Peyer's patch (tissue), 4 donors: ENCODE data around the gene KDM4C. TPM values are rescaled to one million over a fixed set of nuclear protein-coding genes. Genes with fewer than 3 reads are reported as not detected.

ENCODE experiments used
- DNase-seq, 3 donors: peaks; one replicate each; pipeline ENCODE4 v3.0.0-alpha.2; 2017 to 2019
- H3K27ac ChIP-seq, 4 donors: fragments of 200-600 bp; sonication (generic); one replicate each; pipeline ENCODE4 v1.5.1; 2016 to 2019
- H3K27me3 ChIP-seq, 2 donors: fragments of 200-600 bp; sonication (generic); one replicate each; pipeline ENCODE4 v1.5.1; 2019
- H3K36me3 ChIP-seq, 3 donors: fragments of 200-600 bp; sonication (generic); one replicate each; pipeline ENCODE4 v1.5.1; 2016 to 2019
- H3K4me1 ChIP-seq, 4 donors: fragments of 200-600 bp; sonication (generic); one replicate each; pipeline ENCODE4 v1.5.1; 2016 to 2019
- H3K4me3 ChIP-seq, 4 donors: fragments of 200-600 bp; sonication (generic); 1 replicate in 3 of 4; 2 replicates in 1 of 4; pipeline ENCODE4 v1.5.1; 2016 to 2019; ENCODE audit warnings: mild to moderate bottlenecking in 1 of 4
- H3K9me3 ChIP-seq, 4 donors: fragments of 200-600 bp; sonication (generic); one replicate each; pipeline ENCODE4 v1.5.1; 2016 to 2019; ENCODE audit warnings: mild to moderate bottlenecking in 1 of 4
- POLR2A ChIP-seq, 2 donors: fragments of 450-650 bp; IDR thresholded peaks; one replicate each; pipeline ENCODE4 v1.5.1; 2017; ENCODE audit warnings: antibody characterized with exemption in 2 of 2, mild to moderate bottlenecking in 2 of 2, moderate library complexity in 2 of 2
- total RNA-seq, 4 donors: library from RNA; depleted of rRNA; stranded (reverse); fragments of >200 nt; gene quantifications; one replicate each; pipeline ENCODE4 v1.1.0, GENCODE V29; 2016
- TF ChIP-seq, protein P1 (sequence below), 6 experiments: fragments of 450-650 bp in 4 of 6; fragments of 200-600 bp in 2 of 6; sonication (generic) in 1 of 6; IDR thresholded peaks; one replicate each; pipeline ENCODE4 v1.5.1; 2017 to 2019; ENCODE audit warnings: antibody characterized with exemption in 6 of 6, mild to moderate bottlenecking in 3 of 6, moderate library complexity in 1 of 6

KDM4C gene
- total RNA-seq, 4 donors from 2014 or later = 90.7 to 125 (median 107) TPM

DNA sequence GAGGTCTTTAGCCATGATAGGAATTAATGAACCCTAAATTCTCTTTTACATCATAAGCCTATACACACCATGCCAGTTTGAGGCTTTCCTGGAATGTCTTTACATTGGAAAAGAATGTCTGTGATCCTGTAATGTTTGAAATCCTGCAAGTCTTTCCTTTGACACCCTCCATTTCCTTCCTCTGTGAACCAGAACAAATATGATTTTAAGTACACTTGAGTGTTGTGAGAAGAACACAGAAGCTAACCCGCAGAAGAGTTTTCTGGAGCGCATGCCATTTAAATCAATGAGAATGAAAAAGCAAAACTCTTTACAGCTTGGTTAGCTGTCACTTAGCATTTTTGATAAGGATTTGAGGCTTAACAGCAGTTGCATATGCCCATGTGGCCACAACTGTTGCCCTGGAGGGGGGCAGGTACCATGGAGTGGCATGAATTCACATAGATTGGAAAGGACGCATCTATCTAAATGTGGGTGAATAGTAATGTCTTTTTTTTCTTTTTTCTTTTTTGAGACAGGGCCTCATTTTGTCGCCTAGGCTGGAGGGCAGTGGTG is 372.6 kb downstream of the KDM4C start:
- Histone ChIP-seq H3K27ac (no peak overlapping the region), H3K4me1 (no peaks in the 10 kb centered on the region), H3K36me3 (peaks cover 0 to 28% (median 6%) of the 10 kb centered on the region in 3 donors), H3K4me3 (no peak overlapping the region), H3K27me3 (no peaks in the 10 kb centered on the region), H3K9me3 (no peaks in the 10 kb centered on the region)
- DNase-seq = no peak
- TF ChIP-seq, protein P1, sequence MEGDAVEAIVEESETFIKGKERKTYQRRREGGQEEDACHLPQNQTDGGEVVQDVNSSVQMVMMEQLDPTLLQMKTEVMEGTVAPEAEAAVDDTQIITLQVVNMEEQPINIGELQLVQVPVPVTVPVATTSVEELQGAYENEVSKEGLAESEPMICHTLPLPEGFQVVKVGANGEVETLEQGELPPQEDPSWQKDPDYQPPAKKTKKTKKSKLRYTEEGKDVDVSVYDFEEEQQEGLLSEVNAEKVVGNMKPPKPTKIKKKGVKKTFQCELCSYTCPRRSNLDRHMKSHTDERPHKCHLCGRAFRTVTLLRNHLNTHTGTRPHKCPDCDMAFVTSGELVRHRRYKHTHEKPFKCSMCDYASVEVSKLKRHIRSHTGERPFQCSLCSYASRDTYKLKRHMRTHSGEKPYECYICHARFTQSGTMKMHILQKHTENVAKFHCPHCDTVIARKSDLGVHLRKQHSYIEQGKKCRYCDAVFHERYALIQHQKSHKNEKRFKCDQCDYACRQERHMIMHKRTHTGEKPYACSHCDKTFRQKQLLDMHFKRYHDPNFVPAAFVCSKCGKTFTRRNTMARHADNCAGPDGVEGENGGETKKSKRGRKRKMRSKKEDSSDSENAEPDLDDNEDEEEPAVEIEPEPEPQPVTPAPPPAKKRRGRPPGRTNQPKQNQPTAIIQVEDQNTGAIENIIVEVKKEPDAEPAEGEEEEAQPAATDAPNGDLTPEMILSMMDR (IDR thresholded peaks at IDR 0.05) = no peak
- no peak for TF ChIP-seq POLR2A (IDR thresholded peaks at IDR 0.05)

DNA sequence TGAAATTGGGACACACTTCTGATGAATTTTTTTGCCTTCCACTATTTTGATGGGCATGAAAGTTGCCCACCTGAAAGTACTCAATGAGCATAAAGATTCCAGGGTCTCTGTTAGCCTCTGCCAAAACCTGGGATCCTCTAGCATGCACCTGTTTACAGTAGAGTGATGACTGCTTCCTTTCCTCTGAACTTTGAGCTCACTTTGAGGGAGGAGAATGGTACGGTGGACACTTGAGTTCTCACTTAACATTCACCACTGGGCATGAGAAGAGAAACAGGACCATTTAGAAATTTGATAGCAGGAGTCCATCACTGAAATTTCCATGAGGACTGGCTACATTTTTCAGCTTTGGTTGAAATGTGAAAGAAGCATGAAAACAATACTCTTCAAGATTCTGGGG is 374.8 kb downstream of the KDM4C start:
- DNase-seq = no peak
- Histone ChIP-seq H3K27me3 (no peaks in the 10 kb centered on the region), H3K4me1 (no peaks in the 10 kb centered on the region), H3K27ac (no peak overlapping the region), H3K9me3 (no peaks in the 10 kb centered on the region), H3K4me3 (no peak overlapping the region), H3K36me3 (peaks cover 0 to 34% (median 6%) of the 10 kb centered on the region in 3 donors)
- no peak for TF ChIP-seq POLR2A (IDR thresholded peaks at IDR 0.05)
- TF ChIP-seq, protein P1 (IDR thresholded peaks at IDR 0.05) = no peak

DNA sequence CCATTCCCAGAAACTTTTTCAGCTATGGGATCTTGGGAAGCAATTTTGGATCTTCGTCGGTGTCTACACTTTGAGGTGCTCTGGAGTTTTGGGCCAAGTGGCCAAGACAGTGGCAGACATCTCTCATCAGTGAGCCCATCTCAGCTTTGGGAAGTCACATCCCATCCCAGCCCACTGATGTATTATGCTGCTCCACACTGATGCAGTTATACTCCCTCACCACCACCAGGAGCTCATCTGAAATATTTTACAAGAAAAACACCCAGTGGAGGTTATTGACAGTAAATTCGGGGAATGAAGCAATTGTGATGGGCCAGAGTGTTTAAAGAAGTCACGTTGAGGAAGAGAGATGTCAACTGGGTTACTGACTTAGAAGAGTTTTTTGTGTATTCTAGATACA is 378.0 kb downstream of the KDM4C start:
- no peak for DNase-seq
- TF ChIP-seq, protein P1 (IDR thresholded peaks at IDR 0.05) = no peak
- TF ChIP-seq POLR2A (IDR thresholded peaks at IDR 0.05) = no peak
- H3K9me3 ChIP-seq = no peaks in the 10 kb centered on the region
- H3K4me3 ChIP-seq = no peak overlapping the region
- no peak overlapping the region for H3K27ac ChIP-seq
- H3K36me3 ChIP-seq = peaks cover 0 to 22% (median 0%) of the 10 kb centered on the region in 3 donors
- H3K4me1 ChIP-seq = no peaks in the 10 kb centered on the region
- H3K27me3 ChIP-seq = no peaks in the 10 kb centered on the region

DNA sequence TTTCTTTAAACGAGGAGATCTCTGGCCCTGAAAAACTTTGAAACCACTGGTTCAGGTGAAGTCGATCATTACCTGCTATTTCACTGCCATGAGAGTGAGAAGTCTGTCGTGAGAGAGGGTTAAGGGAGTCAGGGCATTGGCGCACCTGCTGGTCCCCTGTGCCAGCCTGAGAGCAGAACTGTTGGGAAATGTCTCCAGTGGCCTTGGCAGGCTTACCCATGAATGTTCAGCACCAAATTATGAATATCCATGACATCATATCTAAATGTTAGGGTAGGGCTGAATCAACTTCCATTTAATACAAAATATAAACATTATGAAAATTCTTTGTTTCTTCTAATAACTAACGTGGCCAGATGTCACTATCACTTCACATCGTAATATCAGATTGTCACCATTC is 379.3 kb downstream of the KDM4C start:
- Histone ChIP-seq H3K27ac (no peak overlapping the region), H3K4me1 (no peaks in the 10 kb centered on the region), H3K36me3 (peaks cover 0 to 22% (median 0%) of the 10 kb centered on the region in 3 donors), H3K9me3 (no peaks in the 10 kb centered on the region), H3K4me3 (no peak overlapping the region), H3K27me3 (no peaks in the 10 kb centered on the region)
- no peak for DNase-seq
- TF ChIP-seq POLR2A (IDR thresholded peaks at IDR 0.05) = no peak
- TF ChIP-seq, protein P1 (IDR thresholded peaks at IDR 0.05) = no peak

DNA sequence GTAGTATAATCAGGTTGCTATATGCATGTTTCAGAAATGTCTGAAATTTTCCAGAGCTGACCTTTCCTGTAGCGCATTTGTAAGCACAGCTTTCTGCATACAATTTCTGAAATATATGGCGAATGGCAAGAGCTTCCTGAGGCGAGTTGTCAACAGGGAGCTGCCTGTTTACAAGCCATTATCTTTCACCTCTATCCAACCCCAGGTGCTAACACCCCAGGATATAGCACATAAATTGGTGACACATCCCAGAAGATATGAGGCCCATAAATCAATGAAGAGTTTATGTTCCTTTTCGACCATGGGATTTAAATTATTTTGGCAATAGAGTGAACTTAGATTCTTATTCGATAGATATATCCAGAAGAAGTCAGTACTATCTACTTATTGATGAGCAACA is 379.8 kb downstream of the KDM4C start:
- DNase-seq = no peak
- TF ChIP-seq, protein P1 (IDR thresholded peaks at IDR 0.05) = no peak
- no peak for TF ChIP-seq POLR2A (IDR thresholded peaks at IDR 0.05)
- Histone ChIP-seq H3K27me3 (no peaks in the 10 kb centered on the region), H3K4me3 (no peak overlapping the region), H3K36me3 (peaks cover 0 to 22% (median 0%) of the 10 kb centered on the region in 3 donors), H3K27ac (no peak overlapping the region), H3K9me3 (no peaks in the 10 kb centered on the region), H3K4me1 (no peaks in the 10 kb centered on the region)

DNA sequence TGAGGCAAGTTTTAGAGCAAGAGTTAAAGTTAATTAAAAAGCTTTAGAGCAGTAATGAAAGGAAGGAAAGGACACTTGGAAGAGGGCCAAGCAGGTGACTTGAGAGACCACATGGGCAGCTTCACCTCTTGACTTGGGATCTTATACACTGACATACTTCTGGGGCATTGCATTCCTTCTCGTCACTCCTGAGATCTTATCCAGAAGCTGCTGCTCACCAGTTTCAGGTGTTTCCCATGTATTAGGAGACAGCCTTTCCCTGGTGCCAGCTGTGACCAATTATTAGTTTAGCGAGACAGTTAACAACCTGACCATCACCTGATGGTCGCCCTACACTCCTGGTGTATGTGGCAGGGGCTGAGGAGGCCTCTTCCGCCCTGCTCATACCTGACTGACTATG is 382.1 kb downstream of the KDM4C start:
- H3K4me3 ChIP-seq = no peak overlapping the region
- no peaks in the 10 kb centered on the region for H3K4me1 ChIP-seq
- TF ChIP-seq POLR2A (IDR thresholded peaks at IDR 0.05) = no peak
- TF ChIP-seq, protein P1 (IDR thresholded peaks at IDR 0.05) = no peak
- H3K9me3 ChIP-seq = no peaks in the 10 kb centered on the region
- no peak overlapping the region for H3K27ac ChIP-seq
- no peak for DNase-seq
- no peaks in the 10 kb centered on the region for H3K27me3 ChIP-seq
- H3K36me3 ChIP-seq = peaks cover 0 to 11% (median 0%) of the 10 kb centered on the region in 3 donors
